ENCODE data around the gene TTLL1. TPM values are rescaled to one million over a fixed set of nuclear protein-coding genes. Genes with fewer than 3 reads are reported as not detected.
A peak's percentile ranks its signal among the peaks of the same experiment; 100 is the strongest.
"Not testable (repeated sequence)": the region's sequence is repeated elsewhere in the genome, so short reads cannot be mapped to it uniquely, and the experiment has no call there.

The TTLL1 gene
- total RNA-seq, 1 experiment from 2014 or later: 7.1 TPM

DNA sequence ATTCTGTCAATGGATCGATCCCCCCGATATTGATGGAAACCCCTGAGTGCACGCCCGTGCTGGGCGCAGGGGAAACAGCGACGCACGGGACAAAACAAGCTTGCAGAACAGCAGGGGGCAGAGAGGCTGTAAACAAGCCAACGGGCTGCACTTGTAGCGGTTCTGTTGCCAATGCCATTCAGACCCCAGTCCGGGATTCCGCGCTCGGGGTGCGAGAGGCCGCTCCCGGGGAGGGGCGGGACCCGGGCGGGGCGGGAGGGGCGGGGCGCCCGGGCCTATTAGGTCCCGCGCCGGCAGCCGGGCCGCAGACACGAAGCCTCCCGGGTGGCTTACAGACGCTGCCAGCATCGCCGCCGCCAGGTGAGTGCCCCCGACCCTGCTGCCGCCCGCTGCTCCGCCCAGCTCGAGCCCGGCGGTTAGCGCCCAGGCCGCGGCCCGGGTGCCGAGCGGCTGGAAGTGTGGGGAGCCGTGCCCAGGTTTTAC lies 21.3 kb upstream of the TTLL1 start, which contains the start of gene BIK:
Gene BIK (plus strand): TSS at position 307 of the 483 bp plus-strand sequence. CDS start 13,273 bp downstream, outside the sequence.
- peak; percentile 33 for DNase-seq (ENCODE audit: low spot score)

- DNase-seq (ENCODE audit: low spot score): no peak
These were observed 20.8 kb upstream of the TTLL1 start for GRCh38 chr22:43109921-43110443.

GRCh38 chr22:43109511-43109910 lies 20.3 kb upstream of the TTLL1 start:
- DNase-seq (ENCODE audit: low spot score): no peak

DNA sequence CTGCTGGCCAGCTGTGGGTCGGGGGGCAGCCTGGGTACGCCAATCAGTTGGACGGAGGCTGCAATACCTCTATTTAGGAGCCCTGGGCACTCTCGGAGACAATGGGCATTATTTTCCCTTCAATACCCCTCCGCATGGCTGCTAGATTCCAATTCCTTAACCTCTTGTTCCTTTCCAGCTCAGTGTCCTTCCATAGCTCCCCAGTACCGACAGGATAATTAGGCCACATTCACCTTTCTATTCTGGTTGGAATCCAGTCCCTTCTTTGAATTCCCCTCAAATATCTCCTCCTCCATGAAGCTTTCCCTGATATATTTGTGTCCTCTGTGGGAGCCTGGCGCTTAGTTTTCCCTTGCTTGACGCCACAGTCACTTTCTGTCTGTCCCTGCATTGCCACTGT lies 17.1 kb upstream of the TTLL1 start:
- no peak for DNase-seq (ENCODE audit: low spot score)

DNA sequence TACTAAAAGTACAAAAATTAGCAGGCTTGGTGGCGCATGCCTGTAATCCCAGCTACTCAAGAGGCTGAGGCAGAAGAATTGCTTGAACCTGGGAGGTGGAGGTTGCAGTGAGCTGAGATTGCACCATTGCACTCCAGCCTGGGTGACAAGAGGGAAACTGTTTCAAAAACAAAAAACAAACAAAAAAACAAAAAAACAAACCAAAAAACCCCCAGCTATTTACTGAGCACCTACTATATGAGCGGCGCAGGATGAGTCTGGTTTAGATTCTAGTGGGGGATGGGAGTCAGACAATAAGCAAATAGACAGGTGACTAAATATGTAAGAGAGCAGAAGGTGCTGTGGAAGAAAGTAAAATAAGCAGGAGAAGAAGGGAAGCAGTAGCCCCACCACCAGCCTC lies 15.8 kb upstream of the TTLL1 start:
- DNase-seq (ENCODE audit: low spot score): not testable (repeated sequence)

DNA sequence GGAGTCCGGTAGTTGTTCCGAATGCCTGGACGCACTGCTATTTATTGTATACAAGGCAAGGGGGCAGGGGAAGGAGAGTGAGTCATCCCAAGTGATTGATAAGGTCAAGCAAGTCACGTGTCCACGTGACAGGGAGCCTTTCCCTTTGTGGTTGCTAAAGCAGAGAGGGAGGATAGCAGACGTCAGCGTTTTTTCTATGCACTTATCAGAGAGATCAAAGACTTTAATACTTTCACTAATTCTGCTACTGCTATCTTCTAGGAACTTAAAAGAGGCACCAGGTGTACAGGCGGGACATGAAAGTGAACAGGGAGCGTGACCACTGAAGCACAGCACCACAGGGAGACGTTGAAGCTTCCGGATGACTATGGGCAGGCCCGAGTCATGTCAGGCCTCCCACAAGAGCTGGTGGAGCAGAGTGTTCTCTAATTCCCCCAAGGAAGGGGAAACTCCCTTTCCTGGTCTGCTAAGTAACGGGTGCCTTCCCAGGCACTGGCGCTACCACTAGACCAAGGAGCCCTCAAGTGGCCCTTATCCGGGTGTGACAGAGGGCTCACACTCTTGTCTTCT lies 14.9 kb upstream of the TTLL1 start:
- DNase-seq (ENCODE audit: low spot score): not testable (repeated sequence)

DNA sequence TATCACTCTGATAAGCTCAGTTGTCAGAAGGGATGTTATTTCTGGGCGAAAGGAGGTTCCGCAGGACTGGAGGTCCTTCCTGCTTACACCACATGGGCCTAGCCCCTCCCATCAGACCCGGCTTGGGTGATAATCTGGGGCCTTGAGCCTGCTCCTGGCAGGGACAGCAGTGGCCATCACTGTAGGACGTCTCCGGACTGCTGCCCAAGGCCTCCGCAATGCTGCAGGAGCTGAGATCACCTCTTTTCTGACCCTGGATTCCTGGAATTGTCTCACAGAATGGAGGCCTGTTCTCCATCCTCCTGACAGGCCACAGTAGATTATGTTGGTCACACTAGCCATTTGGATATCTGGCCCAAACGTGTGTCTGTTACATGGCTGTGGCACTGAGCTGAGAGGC lies 12.1 kb upstream of the TTLL1 start:
- DNase-seq (ENCODE audit: low spot score): no peak

DNA sequence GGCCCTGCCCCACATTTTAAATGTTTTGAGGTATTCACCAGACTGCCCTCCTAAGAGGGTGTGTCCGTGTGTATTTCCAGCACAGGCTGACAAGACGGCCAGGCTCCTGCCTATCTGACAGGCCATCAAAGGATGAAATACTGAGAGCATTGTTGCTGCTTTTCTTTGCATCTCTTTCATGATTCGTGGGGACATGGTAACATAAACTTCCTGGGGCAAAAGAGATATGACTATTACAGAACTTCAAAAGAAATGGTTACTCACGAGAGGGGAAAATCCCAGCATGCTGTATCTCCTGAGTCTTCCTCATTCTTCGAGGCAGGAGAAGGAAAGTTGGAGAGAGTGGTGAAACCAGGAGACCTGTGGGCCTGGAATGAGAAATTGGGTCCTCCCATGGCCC lies 11.0 kb upstream of the TTLL1 start:
- no peak for DNase-seq (ENCODE audit: low spot score)

GRCh38 chr22:43099095-43099494 lies 9.9 kb upstream of the TTLL1 start:
- DNase-seq (ENCODE audit: low spot score): no peak

DNA sequence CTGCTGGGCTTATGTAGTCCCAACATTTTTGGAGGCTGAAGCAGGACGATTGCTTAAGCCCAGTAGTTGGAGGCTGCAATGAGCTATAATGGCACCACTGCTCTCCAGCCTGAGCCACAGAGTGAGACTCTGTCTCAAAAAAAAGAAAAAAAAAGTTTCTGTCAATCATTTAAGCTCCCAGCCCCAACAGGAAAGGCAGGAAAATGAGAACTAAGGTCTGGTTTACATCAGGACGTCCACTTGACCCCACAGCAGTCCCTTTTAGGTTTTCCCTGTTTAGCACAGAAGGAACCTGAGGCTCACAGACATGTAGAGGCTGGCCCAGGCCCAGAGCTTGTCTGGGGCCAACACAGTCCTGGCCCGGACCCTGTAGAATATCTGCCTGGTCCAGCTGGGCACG lies 9.2 kb upstream of the TTLL1 start:
- no peak for DNase-seq (ENCODE audit: low spot score)

DNA sequence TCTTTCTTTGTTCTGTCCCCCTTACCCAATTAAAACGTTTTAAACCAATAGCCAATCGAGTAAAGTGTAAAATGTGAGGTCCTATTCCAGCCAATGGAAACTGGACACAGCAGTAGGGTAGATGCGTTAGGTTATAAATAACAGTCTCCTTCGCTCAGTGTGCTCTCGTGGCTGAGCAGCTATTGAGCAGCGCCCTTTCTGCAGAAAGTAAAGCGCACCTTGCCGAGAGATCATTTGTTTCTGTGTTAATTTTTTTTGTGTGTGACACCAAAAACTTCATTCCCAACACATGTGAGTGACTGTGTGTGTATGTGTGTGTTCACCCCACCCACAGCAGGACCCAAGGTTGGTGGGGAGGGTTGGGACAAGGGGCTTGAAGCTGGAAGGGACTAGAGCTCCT lies 7.2 kb upstream of the TTLL1 start:
- DNase-seq (ENCODE audit: low spot score): no peak

GRCh38 chr22:43094551-43094950 lies 5.4 kb upstream of the TTLL1 start:
- no peak for DNase-seq (ENCODE audit: low spot score)

- DNase-seq (ENCODE audit: low spot score): peak; percentile 66
These were observed 4.9 kb upstream of the TTLL1 start for GRCh38 chr22:43094085-43094484.

DNA sequence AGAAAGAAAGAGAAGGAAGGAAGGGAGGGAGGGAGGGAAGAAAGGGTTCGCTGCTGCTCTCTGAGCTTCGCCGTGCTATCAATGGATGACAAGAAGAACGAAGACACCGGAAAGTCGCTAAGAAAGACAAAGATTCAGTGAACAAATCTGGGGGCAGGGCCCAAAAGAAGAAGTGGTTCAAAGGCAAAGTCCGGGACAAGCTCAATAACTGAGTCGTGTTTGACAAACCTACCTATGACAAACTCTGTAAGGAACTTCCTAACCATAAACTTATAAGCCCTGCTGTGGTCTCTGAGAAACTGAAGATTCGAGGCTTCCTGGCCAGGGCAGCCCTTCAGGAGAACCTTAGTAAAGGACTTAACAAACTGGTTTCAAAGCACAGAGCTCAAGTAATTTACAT lies 2.9 kb upstream of the TTLL1 start:
- DNase-seq (ENCODE audit: low spot score): no peak

DNA sequence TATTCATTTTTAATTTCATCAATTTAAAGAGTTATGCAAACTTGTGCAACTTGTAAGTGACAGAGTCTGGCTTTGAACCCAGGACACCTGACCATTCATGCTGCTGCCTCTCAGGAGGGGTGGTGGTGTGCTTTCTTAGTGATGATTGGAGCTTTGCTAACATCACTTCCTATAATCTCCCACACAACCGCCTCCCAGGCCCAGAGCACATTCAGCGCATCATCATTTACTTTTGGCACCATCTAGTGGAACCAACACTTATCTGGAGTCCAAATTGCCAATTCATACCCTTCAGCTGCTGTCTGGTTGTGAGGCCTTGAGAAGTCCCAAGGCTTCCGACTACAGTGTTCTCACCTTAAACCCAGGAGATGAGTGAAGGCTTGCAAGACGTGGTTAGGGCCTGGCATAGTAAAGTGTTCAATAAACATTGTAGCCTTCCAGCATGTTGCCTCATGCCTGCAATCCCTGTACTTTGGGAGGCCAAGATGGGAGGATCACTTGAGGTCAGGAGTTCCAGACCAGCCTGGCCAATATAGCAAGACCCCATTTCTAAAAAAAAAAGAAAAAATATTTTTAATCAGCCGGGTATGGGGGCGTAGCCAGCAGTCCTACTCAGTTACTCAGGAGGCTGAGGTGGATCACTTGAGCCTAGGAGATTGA lies 1.1 kb upstream of the TTLL1 start:
- peak; percentile 95 for DNase-seq (ENCODE audit: low spot score)

DNA sequence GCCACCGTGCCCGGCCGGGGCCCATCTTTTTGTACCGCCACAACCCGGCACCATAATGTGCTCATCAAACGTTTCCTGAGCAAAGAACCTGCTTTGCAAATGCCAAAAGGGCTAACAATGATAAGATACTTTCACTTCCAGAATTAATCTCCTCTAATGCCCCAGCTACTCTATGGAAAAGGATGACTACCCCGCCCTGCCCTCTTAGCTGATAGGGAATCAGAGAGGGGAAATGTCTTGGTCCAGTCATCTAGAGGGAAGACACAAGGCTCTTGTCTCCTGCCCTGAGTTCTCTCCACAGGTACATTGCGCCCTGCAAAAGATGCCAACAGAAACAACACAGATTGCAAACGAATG lies 586 bp downstream of the TTLL1 start:
- no peak for DNase-seq (ENCODE audit: low spot score)

DNA sequence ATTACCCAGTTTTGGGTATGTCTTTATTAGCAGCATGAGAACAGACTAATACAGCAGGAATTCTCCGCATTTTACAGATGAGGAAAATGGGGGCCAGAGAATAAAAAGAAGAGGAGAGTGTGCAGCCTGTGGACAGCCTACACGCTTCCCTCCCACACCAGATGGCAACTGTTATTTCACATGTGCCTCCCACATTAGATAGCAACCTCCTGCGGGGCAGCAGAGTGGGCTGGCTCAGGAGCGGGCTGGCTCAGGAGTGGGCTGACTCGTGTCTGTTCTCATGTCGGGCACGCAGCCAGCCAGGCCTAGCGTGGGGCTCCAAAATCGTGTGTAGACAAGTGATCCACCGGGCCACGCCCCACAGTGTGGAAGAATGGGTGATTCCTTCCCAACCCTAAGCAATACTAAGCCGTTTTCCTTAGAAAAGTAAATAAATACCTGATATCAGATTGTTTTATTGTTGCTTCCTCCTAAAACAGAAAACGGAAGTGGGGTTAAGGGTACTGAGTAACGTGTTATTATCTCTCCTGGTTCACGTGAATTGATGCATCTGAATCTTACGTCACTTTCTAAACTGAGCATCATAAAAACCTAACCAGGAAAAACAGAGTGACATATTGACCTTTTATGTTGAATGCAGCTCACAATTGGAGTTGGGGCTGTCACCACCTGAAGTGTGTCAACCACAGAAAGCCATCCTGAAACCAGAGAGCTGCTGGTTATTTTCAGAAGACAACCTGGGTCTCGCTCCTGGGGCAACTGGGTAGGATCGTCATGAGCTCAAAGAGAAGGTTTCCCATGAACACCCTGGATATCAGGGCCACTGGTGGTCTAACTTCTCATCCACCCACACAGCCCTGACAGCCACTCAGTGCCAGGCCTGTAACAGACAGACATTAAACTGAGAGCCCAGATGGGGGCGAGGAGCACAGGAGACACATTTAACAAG lies 3.3 kb downstream of the TTLL1 start:
- DNase-seq (ENCODE audit: low spot score): no peak

DNA sequence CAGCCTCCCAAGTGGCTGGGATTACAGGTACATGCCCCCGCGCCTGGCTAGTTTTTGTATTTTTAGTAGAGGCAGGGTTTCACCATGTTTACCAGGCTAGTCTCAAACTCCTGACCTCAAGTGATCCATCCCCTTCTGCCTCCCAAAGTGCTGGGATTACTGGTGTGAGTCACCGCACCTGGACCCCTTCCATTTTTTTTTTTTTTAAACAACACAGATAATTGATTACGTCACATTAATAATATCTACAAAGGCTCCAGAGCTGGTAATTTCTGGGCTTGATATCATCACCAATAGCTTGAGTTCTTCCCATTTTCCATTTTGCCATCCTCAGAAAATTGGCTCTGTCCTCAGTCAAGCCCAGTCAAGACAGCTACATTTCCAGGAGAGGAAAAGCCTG lies 7.2 kb downstream of the TTLL1 start:
- DNase-seq (ENCODE audit: low spot score): no peak

DNA sequence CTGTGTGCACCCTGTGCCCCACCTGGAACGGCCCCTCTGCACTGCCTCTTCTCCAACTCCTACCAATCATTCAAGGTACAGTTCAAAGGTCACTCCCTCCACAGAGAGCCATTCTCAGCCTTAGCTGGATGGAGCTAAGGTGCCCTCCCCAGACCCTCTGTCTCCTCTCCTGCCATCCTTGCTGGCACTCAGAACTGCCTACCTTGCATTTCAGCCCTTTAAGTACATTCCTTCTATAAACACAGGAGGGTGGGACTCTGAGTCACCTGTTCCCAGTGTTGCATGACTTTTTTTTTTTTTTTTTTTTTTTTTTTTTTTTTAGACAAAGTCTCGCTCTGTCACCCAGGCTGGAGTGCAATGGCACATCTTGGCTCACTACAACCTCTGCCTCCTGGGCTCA lies 8.6 kb downstream of the TTLL1 start:
- DNase-seq (ENCODE audit: low spot score): peak; percentile 70

- DNase-seq (ENCODE audit: low spot score): no peak
These were observed 9.4 kb downstream of the TTLL1 start for GRCh38 chr22:43079742-43080141.

DNA sequence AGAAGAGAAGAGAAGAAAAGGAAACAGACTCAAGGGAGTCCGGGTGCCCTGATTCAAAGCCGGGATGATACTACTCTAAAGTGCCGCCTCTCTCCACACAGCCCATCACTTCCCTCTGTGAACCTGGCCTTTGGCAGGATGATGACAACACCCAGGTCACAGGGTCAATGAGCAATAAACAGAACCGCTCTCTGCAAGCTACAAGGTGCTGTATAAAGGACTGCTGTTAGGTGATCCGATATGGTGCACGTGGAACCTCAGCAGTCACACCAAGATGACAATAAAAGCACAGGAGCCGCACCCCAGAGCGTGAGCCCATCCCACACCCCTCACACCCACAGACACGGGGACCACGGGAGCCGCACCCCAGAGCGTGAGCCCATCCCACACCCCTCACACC lies 10.7 kb downstream of the TTLL1 start:
- DNase-seq (ENCODE audit: low spot score): no peak

GRCh38 chr22:43077121-43077877 lies 11.9 kb downstream of the TTLL1 start:
- DNase-seq (ENCODE audit: low spot score): no peak

All from H4 (cell line).